22Rv1 (cell line): ENCODE measurements around the gene B3GAT3.
A peak's percentile ranks its signal among the peaks of the same experiment; 100 is the strongest.

Experiments used
- H3K27ac ChIP-seq: fragments of 450-650 bp; 2 replicates; pipeline ENCODE4 v1.5.1; 2017
- ZFX ChIP-seq: fragments of 450-650 bp; IDR thresholded peaks from 2 replicates; pipeline ENCODE4 v1.6.1; 2017; ENCODE audit warnings: antibody characterized with exemption, borderline replicate concordance
- TF ChIP-seq, protein P1 (sequence below): fragments of 450-650 bp; IDR thresholded peaks from 2 replicates; pipeline ENCODE4 v1.5.1; 2017; ENCODE audit warnings: mild to moderate bottlenecking

Gene B3GAT3

DNA sequence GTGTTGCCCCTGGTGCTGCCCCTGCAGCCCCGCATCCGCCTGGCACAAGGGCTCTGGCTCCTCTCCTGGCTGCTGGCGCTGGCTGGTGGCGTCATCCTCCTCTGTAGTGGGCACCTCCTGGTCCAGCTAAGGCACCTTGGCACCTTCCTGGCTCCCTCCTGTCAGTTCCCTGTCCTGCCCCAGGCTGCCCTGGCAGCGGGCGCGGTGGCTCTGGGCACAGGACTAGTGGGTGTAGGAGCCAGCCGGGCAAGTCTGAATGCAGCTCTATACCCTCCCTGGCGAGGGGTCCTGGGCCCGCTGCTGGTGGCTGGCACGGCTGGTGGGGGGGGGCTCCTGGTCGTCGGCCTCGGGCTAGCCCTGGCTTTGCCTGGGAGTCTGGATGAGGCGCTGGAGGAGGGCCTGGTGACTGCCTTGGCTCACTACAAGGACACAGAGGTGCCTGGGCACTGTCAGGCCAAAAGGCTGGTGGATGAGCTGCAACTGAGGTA lies 8.5 kb downstream of the B3GAT3 start:
- TF ChIP-seq ZFX, result no peak
- TF ChIP-seq, protein P1, sequence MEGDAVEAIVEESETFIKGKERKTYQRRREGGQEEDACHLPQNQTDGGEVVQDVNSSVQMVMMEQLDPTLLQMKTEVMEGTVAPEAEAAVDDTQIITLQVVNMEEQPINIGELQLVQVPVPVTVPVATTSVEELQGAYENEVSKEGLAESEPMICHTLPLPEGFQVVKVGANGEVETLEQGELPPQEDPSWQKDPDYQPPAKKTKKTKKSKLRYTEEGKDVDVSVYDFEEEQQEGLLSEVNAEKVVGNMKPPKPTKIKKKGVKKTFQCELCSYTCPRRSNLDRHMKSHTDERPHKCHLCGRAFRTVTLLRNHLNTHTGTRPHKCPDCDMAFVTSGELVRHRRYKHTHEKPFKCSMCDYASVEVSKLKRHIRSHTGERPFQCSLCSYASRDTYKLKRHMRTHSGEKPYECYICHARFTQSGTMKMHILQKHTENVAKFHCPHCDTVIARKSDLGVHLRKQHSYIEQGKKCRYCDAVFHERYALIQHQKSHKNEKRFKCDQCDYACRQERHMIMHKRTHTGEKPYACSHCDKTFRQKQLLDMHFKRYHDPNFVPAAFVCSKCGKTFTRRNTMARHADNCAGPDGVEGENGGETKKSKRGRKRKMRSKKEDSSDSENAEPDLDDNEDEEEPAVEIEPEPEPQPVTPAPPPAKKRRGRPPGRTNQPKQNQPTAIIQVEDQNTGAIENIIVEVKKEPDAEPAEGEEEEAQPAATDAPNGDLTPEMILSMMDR, result no peak
- H3K27ac ChIP-seq, result peak overlapping the region; percentile 81

DNA sequence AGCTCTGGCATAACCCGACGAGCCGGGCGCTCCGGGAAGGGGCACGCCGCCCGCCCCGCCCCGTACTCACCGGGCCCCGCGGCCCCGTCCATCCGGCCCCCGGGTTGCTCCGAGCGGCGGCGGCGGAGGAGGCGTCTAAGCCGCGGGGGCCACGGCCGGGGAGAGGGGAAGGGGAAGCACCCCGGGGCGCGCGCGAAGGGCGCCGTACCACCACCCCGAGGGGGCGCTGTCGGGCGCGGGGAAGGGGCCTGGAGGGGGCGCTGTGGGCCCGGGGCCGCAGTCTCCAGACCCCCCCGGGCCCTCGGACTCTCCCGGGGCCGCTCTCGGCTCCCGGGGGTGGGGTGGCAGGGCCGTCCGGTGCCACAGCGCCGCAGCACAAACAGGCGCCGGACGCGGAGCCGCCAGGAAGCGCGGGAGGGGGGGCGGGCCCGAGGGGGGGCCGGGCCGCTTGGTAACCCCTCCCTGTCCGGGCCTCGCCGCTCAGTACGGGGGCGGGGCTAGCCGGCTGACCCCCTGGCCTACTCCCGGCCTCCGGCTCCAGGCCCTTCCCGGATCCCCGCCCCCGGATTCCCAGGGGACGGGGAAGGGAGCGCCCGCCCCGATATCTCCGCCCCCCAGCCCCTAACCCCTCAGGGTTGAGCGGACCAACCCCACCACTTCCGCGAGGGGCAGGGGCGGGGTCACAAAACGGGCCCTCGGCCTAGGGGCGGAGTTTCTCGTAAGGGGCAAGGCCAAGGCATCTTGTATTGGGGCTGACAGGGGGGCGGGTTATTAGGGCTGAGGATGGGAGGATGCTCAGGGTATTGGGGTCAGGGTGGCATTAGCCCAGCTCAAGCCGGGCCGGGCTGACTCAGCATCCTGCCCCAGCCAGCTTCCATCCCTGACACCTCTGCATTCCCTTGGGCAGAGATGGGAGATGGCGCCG lies 9.2 kb downstream of the B3GAT3 start, which contains the start of the genes EML3 and ROM1:
Gene EML3, minus strand, starts transcription at position 410 of the 925 bp plus-strand sequence. Its CDS starts 318 bp downstream, at position 92.
Gene ROM1, plus strand, starts transcription at position 892 of the 925 bp plus-strand sequence. Its CDS starts 25 bp downstream, at position 917.
- H3K27ac ChIP-seq, result peak within 1 kb of the TSS; percentile 81
- TF ChIP-seq, protein P1, result peak; percentile 92
- no peak for TF ChIP-seq ZFX

DNA sequence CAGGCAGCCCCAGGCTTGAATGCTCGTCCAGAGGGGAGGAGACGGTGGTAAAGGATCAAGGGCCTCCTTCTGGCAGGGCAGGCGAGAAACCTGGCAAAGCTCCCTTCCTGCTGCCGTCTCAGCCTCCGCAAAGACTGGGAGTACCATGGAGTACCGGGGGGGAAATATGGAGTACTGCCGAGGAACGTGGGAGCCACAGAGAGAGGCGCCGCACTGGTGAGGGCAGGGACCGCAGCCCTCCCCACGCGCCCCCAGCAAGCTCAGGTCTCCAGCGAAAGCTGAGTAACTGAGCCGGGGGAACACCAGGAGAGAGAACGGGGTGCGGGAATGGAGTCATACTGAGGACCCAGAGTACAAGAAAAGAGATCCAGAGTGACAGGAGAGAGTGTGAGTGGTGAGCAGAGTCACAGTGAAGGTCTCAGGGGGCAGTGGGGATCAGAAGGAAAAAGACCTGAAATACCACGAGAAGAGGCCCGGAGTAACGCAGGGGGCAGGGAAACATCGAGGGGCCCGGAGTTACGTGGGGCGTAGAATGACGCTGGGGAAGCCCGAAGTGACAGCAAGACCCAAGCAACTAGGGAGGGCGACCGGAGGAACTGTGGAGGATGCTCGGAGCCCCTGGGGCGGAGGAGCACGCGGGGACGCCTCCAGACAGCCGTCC lies 10.0 kb downstream of the B3GAT3 start:
- TF ChIP-seq, protein P1, result no peak
- TF ChIP-seq ZFX, result no peak
- H3K27ac ChIP-seq, result peak overlapping the region; percentile 81

DNA sequence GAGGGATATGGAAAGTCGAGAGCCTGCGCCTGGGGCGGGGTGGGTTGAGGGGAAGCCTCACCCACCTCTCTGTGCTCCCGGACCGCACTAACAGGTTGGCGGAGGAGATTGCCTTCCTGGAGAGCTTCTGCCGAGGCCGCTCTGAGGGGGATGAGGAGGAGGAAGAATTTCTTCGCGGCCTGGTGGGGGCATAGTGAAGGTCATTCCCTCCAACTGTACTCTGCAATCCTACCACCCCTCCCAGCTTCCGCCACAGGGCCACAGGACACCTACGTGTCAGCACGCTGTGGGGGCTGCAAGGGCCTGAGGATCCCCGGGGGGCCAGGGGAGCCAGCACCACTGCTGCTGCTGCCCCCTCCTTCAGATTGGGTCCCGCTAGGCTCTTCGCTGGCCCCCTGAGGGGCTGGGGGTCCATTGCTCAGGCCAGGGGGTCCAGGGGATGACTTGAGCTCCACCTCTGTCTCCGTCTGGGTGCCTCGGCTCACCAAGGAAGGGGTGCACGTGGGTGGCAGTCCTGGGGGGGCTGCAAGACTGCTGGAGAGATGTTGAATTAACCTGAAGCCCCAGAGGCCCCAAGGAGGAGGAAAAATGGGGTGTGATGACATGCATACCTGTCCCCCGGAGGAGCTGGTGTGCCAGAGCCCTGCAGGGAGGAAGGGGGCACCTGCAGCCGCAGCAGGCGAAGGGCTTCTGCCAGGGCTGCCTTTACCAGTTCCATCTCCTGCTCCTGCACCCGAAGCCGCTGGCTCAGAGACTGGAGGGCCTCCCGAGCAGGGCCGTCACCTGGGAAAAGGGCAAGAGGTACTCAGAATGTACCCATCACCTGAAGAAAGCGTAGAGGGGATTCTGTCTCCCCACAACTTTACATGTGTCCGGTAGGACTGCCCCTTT lies 10.7 kb downstream of the B3GAT3 start:
- peak overlapping the region; percentile 81 for H3K27ac ChIP-seq
- TF ChIP-seq, protein P1, result no peak
- TF ChIP-seq ZFX, result no peak

DNA sequence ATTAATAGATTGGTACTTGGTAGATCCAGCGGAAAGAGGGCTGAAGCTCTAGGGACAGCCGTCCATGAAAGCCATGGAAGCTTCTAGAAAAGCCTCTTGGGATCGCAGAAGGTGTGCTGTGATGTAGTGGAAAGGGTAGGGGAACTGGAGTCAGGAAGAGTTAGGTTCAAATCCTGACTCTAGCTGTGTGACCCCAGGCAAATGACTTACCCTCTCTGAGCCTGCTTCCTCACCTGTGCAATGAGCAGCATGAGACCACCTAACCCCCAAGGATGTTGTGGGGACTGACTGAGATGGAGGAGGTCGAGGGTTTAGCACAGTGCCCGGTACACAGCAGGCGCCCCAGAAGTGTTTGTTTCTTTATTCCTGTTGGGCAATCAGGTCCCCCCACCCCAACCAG lies 11.4 kb downstream of the B3GAT3 start:
- H3K27ac ChIP-seq, result no peak overlapping the region
- TF ChIP-seq, protein P1, result no peak
- no peak for TF ChIP-seq ZFX

DNA sequence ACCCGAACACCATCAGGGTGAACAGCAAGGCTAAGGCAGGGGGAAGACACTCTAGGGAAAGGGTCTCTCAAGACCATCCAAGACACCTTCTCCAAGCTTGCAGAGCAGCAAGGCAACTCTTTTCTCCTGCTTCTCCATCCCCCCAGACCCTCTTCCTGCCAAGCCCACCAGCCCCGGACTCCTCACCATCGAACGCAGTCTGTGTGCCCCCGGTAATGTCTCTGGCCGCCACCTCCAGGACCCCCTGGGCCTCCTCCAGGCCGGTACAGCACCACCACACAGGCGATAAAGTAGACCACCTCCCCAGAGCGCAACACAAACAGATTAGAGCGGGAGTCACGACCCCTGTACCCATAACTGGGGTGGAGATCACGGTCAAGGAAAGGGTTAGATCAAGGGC lies 13.0 kb downstream of the B3GAT3 start:
- TF ChIP-seq, protein P1, result no peak
- TF ChIP-seq ZFX, result no peak
- no peak overlapping the region for H3K27ac ChIP-seq
